ENCODE measurements around the gene MYH10.

The MYH10 gene

GRCh38 chr17:8438441-8438840 lies 192.1 kb downstream of the MYH10 start:
- FAIRE-seq, result no peak

GRCh38 chr17:8436844-8437171 lies 193.7 kb downstream of the MYH10 start:
- no peak for FAIRE-seq

GRCh38 chr17:8436169-8436843 lies 194.2 kb downstream of the MYH10 start:
- no peak for FAIRE-seq

- no peak for FAIRE-seq
Observed at GRCh38 chr17:8435245-8436168, 195.0 kb downstream of the MYH10 start, which contains the start of gene NDEL1. Gene NDEL1, plus strand, starts transcription at chr17:8435884. Its CDS starts 8,388 bp downstream, at chr17:8444272.

- FAIRE-seq, result no peak
Observed at GRCh38 chr17:8430966-8431365, 199.6 kb downstream of the MYH10 start.

GRCh38 chr17:8426802-8427201 lies 203.7 kb downstream of the MYH10 start:
- no peak for FAIRE-seq

- FAIRE-seq, result no peak
Observed at GRCh38 chr17:8426094-8426720, 204.3 kb downstream of the MYH10 start.

All from colon (tissue), 2 donors.